GM13977 (cell line): ENCODE data around the gene ARMC10.

Source experiments
- DNase-seq: peaks from one replicate; pipeline ENCODE4 v3.0.0; 2012; ENCODE audit warnings: low spot score
- CTCF ChIP-seq: IDR thresholded peaks from 2 replicates; pipeline ENCODE4 v1.5.1; 2012; ENCODE audit warnings: mild to moderate bottlenecking, control low read depth; ENCODE audit not compliant: insufficient read depth; ENCODE audit errors: extremely low read depth, missing control alignments
- in situ Hi-C: fragments of 300-500 bp; cut with MboI; formaldehyde crosslinking; loops from one replicate; pipeline ENCODE4 v1.12.0; 2022; ENCODE audit warnings: low sequenced_read_pairs, low pct_unique_long_range_greater_than_20kb, mixed read lengths, inconsistent platforms; ENCODE audit not compliant: unreplicated experiment

Gene ARMC10

GRCh38 chr7:103123529-103123928 is 48.6 kb downstream of the ARMC10 start:
- in situ Hi-C loops = no loop called here
- TF ChIP-seq CTCF = no peak
- DNase-seq = no peak

- in situ Hi-C loops = no loop called here
- no peak for TF ChIP-seq CTCF
- no peak for DNase-seq
These were observed 49.6 kb downstream of the ARMC10 start for GRCh38 chr7:103124429-103124979.

GRCh38 chr7:103127006-103127405 is 52.1 kb downstream of the ARMC10 start:
- DNase-seq = no peak
- in situ Hi-C loops = no loop called here
- no peak for TF ChIP-seq CTCF

- in situ Hi-C loops = no loop called here
- no peak for TF ChIP-seq CTCF
- no peak for DNase-seq
These were observed 55.0 kb downstream of the ARMC10 start for GRCh38 chr7:103129702-103130549.

- DNase-seq = no peak
- TF ChIP-seq CTCF = no peak
- in situ Hi-C loops = no loop called here
These were observed 56.1 kb downstream of the ARMC10 start for GRCh38 chr7:103130901-103131624.

- no peak for TF ChIP-seq CTCF
- in situ Hi-C loops = no loop called here
These were observed 58.2 kb downstream of the ARMC10 start for GRCh38 chr7:103132995-103133688.

More at GRCh38 chr7:103132995-103133688, 58.2 kb downstream of the ARMC10 start:
- DNase-seq = no peak
